ENCODE data around the gene NR4A1. TPM values are rescaled to one million over a fixed set of nuclear protein-coding genes. Genes with fewer than 3 reads are reported as not detected.

Gene NR4A1
- total and polyA plus RNA-seq, 9 of the 15 experiments (the other 6 are each of a cell fraction or from before 2014, with no cell fraction given): 0.07 to 4.7 (median 1.9) TPM; not detected in 1

GRCh38 chr12:52036587-52037171, 14.6 kb upstream of the NR4A1 start (continued):
- TF ChIP-seq ZBTB43 (CRISPR knock-in tag; IDR thresholded peaks at IDR 0.05) (no peak), BCOR (IDR thresholded peaks at IDR 0.05) (peak; percentile 73; the same call in 1 of the 2 replicates), POLR2AphosphoS2 (IDR thresholded peaks at IDR 0.05; ENCODE audit: low read length) (no peak), ZBTB40 (IDR thresholded peaks at IDR 0.05) (no peak), ZBTB40 (CRISPR knock-in tag; IDR thresholded peaks at IDR 0.05) (no peak), SMARCA5 (IDR thresholded peaks at IDR 0.05) (0 out of 2 replicates have a peak, but pooled peaks have one; percentile 33), NFE2L1 (tag; IDR thresholded peaks at IDR 0.05; ENCODE audit: borderline replicate concordance, low read depth) (no peak), SMAD1 (IDR thresholded peaks at IDR 0.05; ENCODE audit: low read depth, low read length, partially characterized antibody) (peak; percentile 82), CBFA2T2 (conservative IDR thresholded peaks at IDR 0.05) (no peak), KDM4B (IDR thresholded peaks at IDR 0.05; ENCODE audit: borderline replicate concordance in 2 of 2, low read depth in 1 of 2) (peak in 1 of 2 experiments; percentile 34; a peak in 1 of 4 replicates), ZNF23 (CRISPR knock-in tag; IDR thresholded peaks at IDR 0.05) (no peak), CREM (IDR thresholded peaks at IDR 0.05; ENCODE audit: low read depth) (peak; percentile 90), HDAC2 (IDR thresholded peaks at IDR 0.05) (peak; percentile 38; the same call in 1 of the 2 replicates), ZBTB33 (CRISPR knock-in tag; IDR thresholded peaks at IDR 0.05) (peak; percentile 91)
- TF ChIP-seq, protein P1, sequence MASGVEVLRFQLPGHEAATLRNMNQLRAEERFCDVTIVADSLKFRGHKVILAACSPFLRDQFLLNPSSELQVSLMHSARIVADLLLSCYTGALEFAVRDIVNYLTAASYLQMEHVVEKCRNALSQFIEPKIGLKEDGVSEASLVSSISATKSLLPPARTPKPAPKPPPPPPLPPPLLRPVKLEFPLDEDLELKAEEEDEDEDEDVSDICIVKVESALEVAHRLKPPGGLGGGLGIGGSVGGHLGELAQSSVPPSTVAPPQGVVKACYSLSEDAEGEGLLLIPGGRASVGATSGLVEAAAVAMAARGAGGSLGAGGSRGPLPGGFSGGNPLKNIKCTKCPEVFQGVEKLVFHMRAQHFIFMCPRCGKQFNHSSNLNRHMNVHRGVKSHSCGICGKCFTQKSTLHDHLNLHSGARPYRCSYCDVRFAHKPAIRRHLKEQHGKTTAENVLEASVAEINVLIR (CRISPR knock-in tag; IDR thresholded peaks at IDR 0.05): peak; percentile 45; the same call in 1 of the 2 replicates

All from K562 (cell line).